Progenitor cell of endocrine pancreas (in vitro differentiated cells): Measurements from ENCODE around the gene EXOSC7. TPM values are rescaled to one million over a fixed set of nuclear protein-coding genes. Genes with fewer than 3 reads are reported as not detected.

ENCODE experiments used
- DNase-seq: peaks from one replicate; pipeline ENCODE4 v3.0.0; 2021; ENCODE audit warnings: low spot score; ENCODE audit not compliant: unreplicated experiment
- H3K27ac Mint-ChIP-seq: 2 replicates; pipeline ENCODE4 v1.8.0; 2021; ENCODE audit warnings: mild to moderate bottlenecking, moderate library complexity, mixed read lengths
- H3K27me3 Mint-ChIP-seq: 2 replicates; pipeline ENCODE4 v1.8.0; 2021; ENCODE audit warnings: mixed read lengths
- H3K36me3 Mint-ChIP-seq: 2 replicates; pipeline ENCODE4 v1.8.0; 2022; ENCODE audit warnings: mixed read lengths; ENCODE audit not compliant: insufficient read depth
- H3K4me1 Mint-ChIP-seq: 2 replicates; pipeline ENCODE4 v1.8.0; 2021; ENCODE audit warnings: low read depth, mixed read lengths
- H3K4me3 Mint-ChIP-seq: 2 replicates; pipeline ENCODE4 v1.8.0; 2021; ENCODE audit warnings: low read depth, mild to moderate bottlenecking, moderate library complexity, mixed read lengths
- H3K9me3 Mint-ChIP-seq: 2 replicates; pipeline ENCODE4 v1.8.0; 2021; ENCODE audit warnings: low read depth, mixed read lengths
- CTCF ChIP-seq: fragments of 200-600 bp; sonication (generic); IDR thresholded peaks from one replicate; pipeline ENCODE4 v1.5.0; 2021; ENCODE audit warnings: antibody characterized with exemption, mild to moderate bottlenecking; ENCODE audit not compliant: unreplicated experiment
- total RNA-seq: library from RNA; stranded (reverse); gene quantifications from 2 replicates; pipeline ENCODE4 v1.2.1, GENCODE V29; 2021

EXOSC7 gene
- total RNA-seq, 1 donor from 2014 or later, result 51.2 TPM

- Mint-ChIP-seq H3K9me3 (no peaks in the 10 kb centered on the region), H3K36me3 (no peaks in the 10 kb centered on the region), H3K4me1 (peaks cover 22% of the 10 kb centered on the region), H3K27me3 (no peaks in the 10 kb centered on the region), H3K4me3 (no peak overlapping the region), H3K27ac (no peak overlapping the region)
- TF ChIP-seq CTCF, result no peak
- DNase-seq, result no peak
These were observed 14.2 kb upstream of the EXOSC7 start for GRCh38 chr3:44961888-44962287.

- H3K4me3 Mint-ChIP-seq, result no peak overlapping the region
- no peaks in the 10 kb centered on the region for H3K36me3 Mint-ChIP-seq
- DNase-seq, result no peak
- H3K27me3 Mint-ChIP-seq, result no peaks in the 10 kb centered on the region
- H3K27ac Mint-ChIP-seq, result peak overlapping the region; percentile 79
- peaks cover 24% of the 10 kb centered on the region for H3K4me1 Mint-ChIP-seq
- no peak for TF ChIP-seq CTCF
- no peaks in the 10 kb centered on the region for H3K9me3 Mint-ChIP-seq
These were observed 13.2 kb upstream of the EXOSC7 start for GRCh38 chr3:44962621-44963393.

- DNase-seq, result no peak
- Mint-ChIP-seq H3K4me3 (peak overlapping the region; percentile 11), H3K36me3 (no peaks in the 10 kb centered on the region), H3K27ac (peak overlapping the region; percentile 86), H3K27me3 (no peaks in the 10 kb centered on the region), H3K9me3 (no peaks in the 10 kb centered on the region), H3K4me1 (peaks cover 24% of the 10 kb centered on the region)
- no peak for TF ChIP-seq CTCF
These were observed 12.3 kb upstream of the EXOSC7 start for GRCh38 chr3:44963571-44964325.

GRCh38 chr3:44965165-44965564 lies 10.9 kb upstream of the EXOSC7 start:
- Mint-ChIP-seq H3K4me1 (peaks cover 24% of the 10 kb centered on the region), H3K27ac (no peak overlapping the region), H3K9me3 (no peaks in the 10 kb centered on the region), H3K36me3 (no peaks in the 10 kb centered on the region), H3K4me3 (no peak overlapping the region), H3K27me3 (no peaks in the 10 kb centered on the region)
- DNase-seq, result no peak
- TF ChIP-seq CTCF, result no peak

GRCh38 chr3:44966795-44967278 lies 9.2 kb upstream of the EXOSC7 start:
- H3K27ac Mint-ChIP-seq, result no peak overlapping the region
- H3K9me3 Mint-ChIP-seq, result no peaks in the 10 kb centered on the region
- no peaks in the 10 kb centered on the region for H3K27me3 Mint-ChIP-seq
- DNase-seq, result no peak
- no peaks in the 10 kb centered on the region for H3K36me3 Mint-ChIP-seq
- TF ChIP-seq CTCF, result no peak
- H3K4me3 Mint-ChIP-seq, result no peak overlapping the region
- peaks cover 24% of the 10 kb centered on the region for H3K4me1 Mint-ChIP-seq
